Muscle of leg (tissue), 11 donors: ENCODE data around the gene ERN1. TPM values are rescaled to one million over a fixed set of nuclear protein-coding genes. Genes with fewer than 3 reads are reported as not detected.

ENCODE experiments used
- DNase-seq: peaks from one replicate; pipeline ENCODE4 v3.0.0; 2013
- H3K27ac ChIP-seq: one replicate; pipeline ENCODE4 v1.5.1; 2013; ENCODE audit warnings: mild to moderate bottlenecking, low read length, control low read depth
- H3K27me3 ChIP-seq: one replicate; pipeline ENCODE4 v1.6.1; 2013; ENCODE audit warnings: low read length; ENCODE audit not compliant: control insufficient read depth, insufficient read depth
- H3K36me3 ChIP-seq: one replicate; pipeline ENCODE4 v1.6.1; 2013; ENCODE audit warnings: low read length; ENCODE audit not compliant: control insufficient read depth, insufficient read depth
- H3K4me1 ChIP-seq: one replicate; pipeline ENCODE4 v1.6.1; 2013; ENCODE audit warnings: low read length; ENCODE audit not compliant: control insufficient read depth, insufficient read depth
- H3K4me3 ChIP-seq: one replicate; pipeline ENCODE4 v1.5.1; 2013; ENCODE audit warnings: low read length, control low read depth
- H3K9me3 ChIP-seq: replicated peaks from 2 replicates; pipeline ENCODE4 v1.6.1; 2013; ENCODE audit warnings: low read depth, low read length; ENCODE audit not compliant: control insufficient read depth
- WGBS: methylation state at CpG from one replicate; pipeline ENCODE4 v1.1.5; 2013; ENCODE audit warnings: missing lambda C conversion rate; ENCODE audit not compliant: insufficient coverage; 5-methylcytosine and 5-hydroxymethylcytosine counted together
- polyA plus RNA-seq, 8 donors: library from polyadenylated mRNA; unstranded; fragments of 120-200 nt; gene quantifications; one replicate each; pipeline versions ENCODE4 v1.2.1 to v1.2.3, GENCODE V29; 2013; ENCODE audit warnings: inconsistent platforms in 1 of 8, low replicate concordance in 1 of 8; ENCODE audit not compliant: insufficient read length in 8 of 8, insufficient read depth in 1 of 8
- total RNA-seq: library from RNA; stranded (reverse); fragments of 120-200 nt; gene quantifications from one replicate; pipeline ENCODE4 v1.2.4, GENCODE V29; 2013

ERN1 gene
- total and polyA plus RNA-seq, 9 donors: 3.4 to 5.7 (median 4.8) TPM

DNA sequence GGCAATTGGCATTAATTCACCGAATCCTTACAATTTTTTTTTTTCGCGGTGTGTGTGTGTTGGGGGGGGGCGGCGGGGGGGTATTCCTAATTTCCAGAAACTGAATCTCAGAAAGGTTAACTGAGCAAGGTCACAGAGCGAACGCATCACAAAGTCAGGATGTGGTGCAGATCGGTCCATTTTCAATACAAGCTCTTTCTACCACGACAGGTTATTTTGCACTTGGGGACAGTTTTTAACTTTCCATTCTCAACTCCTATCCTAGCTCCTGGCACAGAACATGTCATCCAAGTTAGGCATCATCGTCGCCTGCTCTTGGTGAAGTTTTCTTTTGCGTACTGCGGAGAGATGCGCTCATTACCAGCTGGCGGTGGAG is 15.4 kb upstream of the ERN1 start:
- no peak for DNase-seq
- peaks cover 13% of the 10 kb centered on the region for H3K36me3 ChIP-seq
- no peaks in the 10 kb centered on the region for H3K9me3 ChIP-seq
- H3K4me1 ChIP-seq: peaks cover 20% of the 10 kb centered on the region
- H3K4me3 ChIP-seq: peak overlapping the region; percentile 83
- WGBS: 0% methylated on average over 8 of the region's 15 CpGs
- no peaks in the 10 kb centered on the region for H3K27me3 ChIP-seq
- peak overlapping the region; percentile 90 for H3K27ac ChIP-seq

DNA sequence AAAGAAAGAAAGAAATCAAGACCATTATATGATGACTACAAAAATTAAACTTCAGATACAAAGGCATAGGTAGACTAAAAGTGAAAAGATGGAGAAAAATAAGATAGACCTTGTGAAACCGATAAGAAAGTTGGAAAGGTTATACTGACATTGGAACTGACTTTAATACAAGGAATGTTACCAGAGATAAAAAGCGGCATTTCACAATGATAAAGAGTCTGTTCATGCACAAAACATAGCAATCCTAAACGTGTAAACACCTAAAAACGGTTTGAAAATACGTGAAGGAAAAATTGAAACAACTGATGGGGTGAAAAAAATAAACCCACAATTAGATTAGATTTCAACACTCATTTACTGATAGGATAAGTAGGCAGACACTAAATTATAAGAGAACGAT is 9.6 kb upstream of the ERN1 start:
- Histone ChIP-seq H3K27me3 (no peaks in the 10 kb centered on the region), H3K36me3 (no peaks in the 10 kb centered on the region), H3K27ac (no peak overlapping the region), H3K4me3 (no peak overlapping the region), H3K9me3 (no peaks in the 10 kb centered on the region), H3K4me1 (no peaks in the 10 kb centered on the region)
- WGBS: no CpG with 5 or more reads among the region's 6 CpGs
- no peak for DNase-seq

DNA sequence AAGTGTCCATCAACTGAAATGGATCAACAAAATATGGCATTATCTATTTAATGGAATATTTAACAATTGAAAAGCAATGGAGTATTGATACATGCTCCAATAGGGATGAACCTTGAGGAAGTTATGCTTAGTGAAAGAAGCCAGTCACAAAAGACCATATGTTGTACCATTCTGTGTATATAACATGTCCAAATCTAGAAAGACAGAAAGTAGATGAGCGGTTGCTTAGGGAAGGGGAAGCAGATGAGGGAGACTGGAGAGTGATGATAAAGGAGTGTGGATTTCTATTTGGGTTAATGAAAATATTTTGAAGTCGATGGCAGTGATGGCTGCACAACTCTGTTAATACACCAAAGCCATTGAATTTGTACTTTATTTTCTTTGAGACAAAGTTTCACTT is 8.5 kb upstream of the ERN1 start:
- Histone ChIP-seq H3K4me1 (no peaks in the 10 kb centered on the region), H3K36me3 (no peaks in the 10 kb centered on the region), H3K27me3 (no peaks in the 10 kb centered on the region), H3K9me3 (no peaks in the 10 kb centered on the region), H3K27ac (no peak overlapping the region), H3K4me3 (no peak overlapping the region)
- no peak for DNase-seq
- no CpG with 5 or more reads among the region's 2 CpGs for WGBS

DNA sequence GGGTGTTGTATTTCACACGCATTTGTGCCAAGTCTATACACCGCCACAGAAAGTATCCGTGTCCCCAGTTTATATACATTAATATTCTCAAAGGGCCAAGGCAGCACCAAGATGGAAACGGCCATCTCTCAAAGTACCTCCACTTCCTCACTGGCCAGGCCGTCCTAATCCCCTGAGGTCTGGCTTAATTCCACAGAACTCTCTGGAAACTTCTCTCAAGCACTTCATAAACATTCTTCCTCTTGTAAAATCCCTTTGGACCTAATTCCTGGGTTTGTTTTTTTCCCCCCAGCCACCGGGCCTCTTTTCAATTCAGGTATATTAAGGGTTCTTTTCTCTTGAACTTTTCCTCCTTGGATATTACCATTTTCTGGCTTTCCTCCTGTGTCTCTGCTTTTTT is 5.1 kb upstream of the ERN1 start:
- Histone ChIP-seq H3K4me1 (peaks cover 8% of the 10 kb centered on the region), H3K4me3 (no peak overlapping the region), H3K27ac (no peak overlapping the region), H3K36me3 (no peaks in the 10 kb centered on the region), H3K27me3 (no peaks in the 10 kb centered on the region), H3K9me3 (no peaks in the 10 kb centered on the region)
- no peak for DNase-seq
- WGBS: 45% methylated on average over 4 of the region's 6 CpGs

DNA sequence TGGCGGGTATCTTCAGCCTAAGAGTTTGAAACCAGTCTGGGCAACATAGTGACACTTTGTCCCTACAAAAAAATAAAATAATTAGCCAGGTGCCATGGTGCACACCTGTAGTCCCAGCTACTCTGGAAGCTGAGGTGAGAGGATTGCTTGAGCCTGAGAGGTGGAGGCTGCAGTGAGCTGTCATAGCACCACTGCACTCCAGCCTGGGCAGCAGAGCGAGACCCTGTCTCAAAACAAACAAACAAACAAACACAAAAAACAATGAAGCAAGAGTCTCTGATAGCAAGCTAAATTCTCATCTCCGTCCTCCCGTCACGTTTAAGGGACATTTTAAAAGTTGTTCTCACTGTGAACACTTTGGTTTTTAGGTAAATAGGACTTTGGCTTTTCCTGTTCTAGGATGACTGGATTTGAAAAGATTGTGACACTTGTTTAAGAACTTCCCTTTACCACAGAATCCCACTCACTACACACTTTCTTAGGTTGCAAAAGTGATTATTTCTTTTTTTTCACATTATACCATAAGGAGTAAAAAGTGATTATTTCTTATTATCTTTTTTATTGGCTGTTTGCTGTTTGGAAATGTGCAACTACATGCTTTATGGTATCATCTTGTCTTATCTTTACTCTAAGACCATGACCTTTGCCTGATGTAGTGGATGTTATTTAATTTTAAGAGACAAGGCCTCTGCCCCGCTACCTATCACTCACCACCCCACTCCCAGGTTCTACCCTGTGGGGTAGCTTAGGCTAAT is 4.4 kb upstream of the ERN1 start:
- H3K4me1 ChIP-seq: peaks cover 8% of the 10 kb centered on the region
- WGBS: no CpG with 5 or more reads among the region's 6 CpGs

DNA sequence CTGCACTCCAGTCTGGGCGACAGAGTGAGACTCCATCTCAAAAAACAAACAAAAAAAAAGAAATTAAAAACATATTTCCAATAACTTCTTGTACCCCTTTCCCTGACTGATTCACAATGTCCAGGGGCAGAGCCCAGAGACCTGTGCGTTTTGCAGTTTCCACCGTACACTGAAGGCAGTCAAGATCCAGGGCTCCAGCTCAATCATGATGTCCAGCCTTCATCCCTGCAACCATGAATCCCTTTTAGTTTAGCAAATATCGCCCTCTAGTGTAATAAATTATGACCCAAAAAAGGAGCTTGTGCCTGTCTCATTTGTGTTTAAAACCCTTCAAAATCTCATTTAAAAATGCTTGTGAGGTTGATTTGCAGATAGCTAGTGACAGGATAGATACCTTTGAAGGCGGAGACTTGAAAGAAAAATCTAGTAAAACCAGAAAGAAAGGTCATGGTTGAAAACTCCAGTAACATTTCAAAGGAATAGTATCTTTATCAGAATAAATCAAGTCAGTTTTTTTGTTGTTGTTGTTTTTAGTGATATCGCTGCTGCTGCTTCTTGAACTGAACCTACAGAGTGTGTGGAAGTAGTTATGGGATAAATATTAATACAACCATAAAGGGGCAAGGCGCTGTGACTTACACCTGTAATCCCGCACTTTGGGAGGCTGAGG is 3.7 kb upstream of the ERN1 start:
- no CpG with 5 or more reads among the region's 8 CpGs for WGBS
- H3K9me3 ChIP-seq: no peaks in the 10 kb centered on the region
- DNase-seq: peak; percentile 82
- H3K4me1 ChIP-seq: peaks cover 14% of the 10 kb centered on the region
- no peak overlapping the region for H3K27ac ChIP-seq
- no peaks in the 10 kb centered on the region for H3K27me3 ChIP-seq
- H3K36me3 ChIP-seq: no peaks in the 10 kb centered on the region
- H3K4me3 ChIP-seq: no peak overlapping the region

More for the DNA sequence above, 4.4 kb upstream of the ERN1 start:
- H3K27me3 ChIP-seq: no peaks in the 10 kb centered on the region
- no peak overlapping the region for H3K27ac ChIP-seq
- H3K9me3 ChIP-seq: no peaks in the 10 kb centered on the region
- DNase-seq: no peak
- H3K36me3 ChIP-seq: no peaks in the 10 kb centered on the region
- no peak overlapping the region for H3K4me3 ChIP-seq

DNA sequence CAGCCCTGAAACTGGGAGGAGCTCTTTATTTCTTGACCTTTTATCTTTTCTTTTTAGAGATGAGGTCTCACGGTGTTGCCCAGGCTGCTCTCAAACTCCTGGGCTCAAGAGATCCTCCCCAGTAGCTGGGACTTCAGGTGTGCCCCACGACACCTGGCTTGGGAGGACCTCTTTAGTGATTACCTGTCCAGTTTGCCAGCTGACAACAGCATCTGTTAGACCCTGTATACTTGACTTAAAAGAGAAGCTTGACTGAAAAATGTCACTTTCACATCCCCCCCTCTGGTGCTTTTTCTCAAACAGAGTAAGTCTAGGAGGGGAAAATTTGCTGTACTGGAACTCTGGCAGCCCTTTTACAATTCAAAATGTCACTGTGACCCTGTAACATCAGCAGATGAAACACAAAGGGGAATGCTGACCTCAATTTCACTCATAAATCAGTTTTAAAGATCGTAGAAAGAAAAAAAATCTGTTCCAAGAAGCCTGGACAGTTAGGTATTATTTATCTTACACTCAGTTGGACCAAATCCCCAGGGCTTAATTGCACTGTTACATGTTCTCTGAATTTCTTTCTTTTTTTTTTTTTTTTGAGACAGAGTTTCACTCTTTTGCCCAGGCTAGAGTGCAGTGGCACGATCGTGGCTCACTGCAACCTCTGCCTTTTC is 1.8 kb upstream of the ERN1 start:
- H3K9me3 ChIP-seq: no peaks in the 10 kb centered on the region
- DNase-seq: no peak
- WGBS: 90% methylated on average over 1 of the region's 5 CpGs
- H3K4me1 ChIP-seq: peaks cover 15% of the 10 kb centered on the region
- no peak overlapping the region for H3K27ac ChIP-seq
- H3K27me3 ChIP-seq: no peaks in the 10 kb centered on the region
- H3K4me3 ChIP-seq: no peak overlapping the region
- H3K36me3 ChIP-seq: no peaks in the 10 kb centered on the region

DNA sequence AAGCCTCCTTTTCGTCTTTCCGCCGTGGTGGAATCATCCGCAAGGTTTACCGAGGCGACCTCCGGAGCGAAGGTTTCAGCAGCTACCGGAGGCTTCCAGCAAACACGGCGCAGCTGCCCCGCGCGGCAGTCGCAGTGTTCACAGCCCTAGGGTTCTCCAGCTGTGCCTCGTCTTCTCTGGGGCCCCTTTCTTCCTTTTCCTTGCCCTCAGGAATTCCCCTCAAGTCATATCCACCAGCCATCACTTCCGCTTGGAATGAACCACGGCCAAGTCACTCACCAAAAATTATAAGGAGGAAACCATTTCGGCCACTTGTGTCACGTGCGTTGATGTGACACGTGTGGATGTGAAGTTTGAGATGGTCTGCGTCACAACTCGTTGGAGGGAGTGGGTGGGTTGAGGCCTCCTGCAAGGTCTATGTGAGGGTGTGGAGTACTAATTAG is 636 bp upstream of the ERN1 start:
- peaks cover 15% of the 10 kb centered on the region for H3K4me1 ChIP-seq
- WGBS: 11% methylated on average over 22 of the region's 24 CpGs
- H3K27me3 ChIP-seq: no peaks in the 10 kb centered on the region
- peak; percentile 67 for DNase-seq
- H3K36me3 ChIP-seq: no peaks in the 10 kb centered on the region
- H3K27ac ChIP-seq: peak overlapping the region; percentile 87
- peak overlapping the region; percentile 63 for H3K4me3 ChIP-seq
- H3K9me3 ChIP-seq: no peaks in the 10 kb centered on the region

DNA sequence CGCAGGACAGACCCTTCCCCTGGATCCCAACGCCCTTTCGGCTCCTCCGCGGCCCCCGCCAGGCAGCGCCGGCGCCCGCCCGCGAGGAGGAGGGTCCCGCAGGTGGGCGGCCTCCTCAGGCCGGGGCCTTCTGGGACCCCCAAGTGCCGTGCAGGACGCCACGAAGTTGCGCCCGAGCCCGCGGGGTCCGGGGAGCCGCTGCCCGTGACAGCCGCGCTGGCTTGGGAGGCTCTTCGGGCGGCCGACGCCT is 504 bp downstream of the ERN1 start:
- Histone ChIP-seq H3K4me3 (peak overlapping the region; percentile 62), H3K27me3 (no peaks in the 10 kb centered on the region), H3K4me1 (peaks cover 15% of the 10 kb centered on the region), H3K36me3 (no peaks in the 10 kb centered on the region), H3K9me3 (no peaks in the 10 kb centered on the region), H3K27ac (peak overlapping the region; percentile 72)
- DNase-seq: no peak
- under 1% methylated on average over 31 of the region's 31 CpGs for WGBS

DNA sequence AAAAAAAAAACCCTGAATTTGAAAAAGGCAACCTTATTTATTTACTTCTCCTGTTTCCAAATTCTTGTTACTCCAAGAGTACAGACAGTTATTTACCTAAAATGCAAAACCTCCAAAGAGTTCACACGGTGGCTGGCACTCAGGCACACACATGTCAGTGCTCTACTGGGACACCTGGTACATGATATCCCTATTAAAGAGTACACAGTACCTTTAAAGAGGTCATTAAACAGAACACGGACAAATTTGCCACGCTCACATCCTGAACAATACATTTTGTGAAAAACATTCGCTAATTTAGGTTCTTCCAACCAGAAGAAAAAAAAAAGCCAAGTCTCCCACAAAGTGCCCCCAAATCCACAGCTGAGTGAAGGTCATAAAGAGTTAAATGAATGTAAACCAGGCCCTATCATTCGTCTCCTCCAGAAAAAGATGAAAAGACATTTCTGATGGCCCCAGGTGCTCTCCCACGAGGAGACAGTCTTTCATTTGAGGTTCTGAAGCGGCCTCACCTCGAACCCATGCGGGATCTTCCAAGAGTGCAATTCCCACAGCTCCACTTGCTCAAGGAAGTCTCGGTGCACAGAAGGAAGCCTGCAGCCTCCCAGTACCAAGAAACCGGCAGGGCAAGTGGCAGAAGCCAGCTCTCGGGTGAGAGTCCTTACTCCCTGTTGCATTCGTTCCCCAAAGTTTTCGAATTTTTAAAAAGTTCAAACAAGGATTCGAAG is 993 bp downstream of the ERN1 start:
- WGBS: 4% methylated on average over 7 of the region's 15 CpGs
- no peaks in the 10 kb centered on the region for H3K9me3 ChIP-seq
- H3K36me3 ChIP-seq: no peaks in the 10 kb centered on the region
- H3K27ac ChIP-seq: peak overlapping the region; percentile 72
- H3K4me3 ChIP-seq: peak overlapping the region; percentile 62
- H3K27me3 ChIP-seq: no peaks in the 10 kb centered on the region
- peaks cover 15% of the 10 kb centered on the region for H3K4me1 ChIP-seq
- DNase-seq: peak; percentile 49
